8988T (cell line): Measurements from ENCODE around the gene UGT8.

Experiments used
- DNase-seq: peaks from one replicate; pipeline ENCODE4 v3.0.0; 2011

The UGT8 gene

GRCh38 chr4:114692958-114693357 is 94.4 kb downstream of the UGT8 start:
- no peak for DNase-seq

GRCh38 chr4:114694770-114695169 is 96.2 kb downstream of the UGT8 start:
- DNase-seq = no peak

GRCh38 chr4:114698231-114698630 is 99.6 kb downstream of the UGT8 start:
- no peak for DNase-seq

- no peak for DNase-seq
Measured at GRCh38 chr4:114701491-114701890, 102.9 kb downstream of the UGT8 start.

GRCh38 chr4:114717432-114717831 is 118.8 kb downstream of the UGT8 start:
- no peak for DNase-seq

GRCh38 chr4:114725066-114725465 is 126.5 kb downstream of the UGT8 start:
- no peak for DNase-seq

GRCh38 chr4:114727461-114727860 is 128.9 kb downstream of the UGT8 start:
- DNase-seq = no peak
